BLaER1 treated with 17β-estradiol and CSF1 and Interleukin-3, amounts not matched to agents 10 nM and 100 nM (cell line): ENCODE data around the gene PLA2G4B.

Experiments
- H3K27ac ChIP-seq, 11 experiments: shearing (Covaris generic); formaldehyde crosslinking; 2 replicates each; pipeline ENCODE4 v1.8.1; 2022
- H3K27me3 ChIP-seq, 11 experiments: shearing (Covaris generic); formaldehyde crosslinking; 2 replicates each; pipeline ENCODE4 v1.8.1; 2022
- H3K36me3 ChIP-seq, 11 experiments: shearing (Covaris generic); formaldehyde crosslinking; 2 replicates each; pipeline ENCODE4 v1.8.1; 2022
- H3K4me1 ChIP-seq, 10 experiments: shearing (Covaris generic); formaldehyde crosslinking; 2 replicates each; pipeline ENCODE4 v1.8.1; 2022
- H3K4me2 ChIP-seq, 11 experiments: shearing (Covaris generic); formaldehyde crosslinking; 2 replicates each; pipeline ENCODE4 v1.8.1; 2022
- H3K4me3 ChIP-seq, 10 experiments: shearing (Covaris generic); formaldehyde crosslinking; 2 replicates each; pipeline ENCODE4 v1.8.1; 2022
- H3K9ac ChIP-seq, 11 experiments: shearing (Covaris generic); formaldehyde crosslinking; 2 replicates each; pipeline ENCODE4 v1.8.1; 2022
- H3K9me3 ChIP-seq, 11 experiments: shearing (Covaris generic); formaldehyde crosslinking; replicated peaks in 1 of 11; 2 replicates each; pipeline ENCODE4 v1.8.1; 2022
- H4K20me1 ChIP-seq, 11 experiments: shearing (Covaris generic); formaldehyde crosslinking; 2 replicates each; pipeline ENCODE4 v1.8.1; 2022
- Cebpa-rat ChIP-seq, 11 experiments: shearing (Covaris generic); IDR thresholded peaks; 2 replicates each; pipeline ENCODE4 v1.8.1; 2022

Gene PLA2G4B

GRCh38 chr15:41851755-41852370, 13.2 kb downstream of the PLA2G4B start:
- Histone ChIP-seq H4K20me1 (peaks cover 0 to 82% (median 0%) of the 10 kb centered on the region in 11 experiments; a peak in 4 of 22 replicates), H3K4me3 (no peak overlapping the region), H3K4me1 (peaks cover 0 to 35% (median 31%) of the 10 kb centered on the region in 10 experiments; a peak in 18 of 20 replicates), H3K27me3 (peaks cover 3 to 10% (median 7%) of the 10 kb centered on the region in 11 experiments; a peak in 13 of 22 replicates), H3K27ac (no peak overlapping the region), H3K4me2 (peak overlapping the region in 1 of 11 experiments; percentile 10; a peak in 1 of 22 replicates), H3K36me3 (peaks cover 8 to 25% (median 19%) of the 10 kb centered on the region in 11 experiments; a peak in 21 of 22 replicates), H3K9me3 (no peaks in the 10 kb centered on the region), H3K9ac (no peak overlapping the region)
- TF ChIP-seq Cebpa-rat (IDR thresholded peaks at IDR 0.05): no peak

GRCh38 chr15:41852736-41853590, 14.3 kb downstream of the PLA2G4B start:
- Histone ChIP-seq H3K9ac (no peak overlapping the region), H3K4me1 (peaks cover 0 to 35% (median 31%) of the 10 kb centered on the region in 10 experiments; a peak in 18 of 20 replicates), H3K4me3 (no peak overlapping the region), H3K36me3 (peaks cover 0 to 14% (median 8%) of the 10 kb centered on the region in 11 experiments; a peak in 15 of 22 replicates), H3K27me3 (peaks cover 3 to 10% (median 7%) of the 10 kb centered on the region in 11 experiments; a peak in 13 of 22 replicates), H3K27ac (no peak overlapping the region; a peak in 1 of 22 replicates), H3K4me2 (no peak overlapping the region), H4K20me1 (peaks cover 0 to 75% (median 0%) of the 10 kb centered on the region in 11 experiments; a peak in 4 of 22 replicates), H3K9me3 (no peaks in the 10 kb centered on the region)
- no peak for TF ChIP-seq Cebpa-rat (IDR thresholded peaks at IDR 0.05)

GRCh38 chr15:41853831-41854230, 15.2 kb downstream of the PLA2G4B start:
- Histone ChIP-seq H3K27me3 (peaks cover 3 to 10% (median 7%) of the 10 kb centered on the region in 11 experiments; a peak in 13 of 22 replicates), H3K27ac (no peak overlapping the region), H3K36me3 (peaks cover 0 to 5% (median 0%) of the 10 kb centered on the region in 11 experiments; a peak in 4 of 22 replicates), H3K9ac (no peak overlapping the region), H3K4me2 (no peak overlapping the region), H4K20me1 (peaks cover 0 to 66% (median 0%) of the 10 kb centered on the region in 11 experiments; a peak in 4 of 22 replicates), H3K4me3 (no peak overlapping the region), H3K4me1 (peaks cover 0 to 40% (median 31%) of the 10 kb centered on the region in 10 experiments; a peak in 18 of 20 replicates), H3K9me3 (no peaks in the 10 kb centered on the region)
- no peak for TF ChIP-seq Cebpa-rat (IDR thresholded peaks at IDR 0.05)

- no peak overlapping the region for H3K9ac ChIP-seq
- TF ChIP-seq Cebpa-rat (IDR thresholded peaks at IDR 0.05): no peak
- peaks cover 0 to 60% (median 0%) of the 10 kb centered on the region in 11 experiments; a peak in 4 of 22 replicates for H4K20me1 ChIP-seq
- H3K9me3 ChIP-seq: no peaks in the 10 kb centered on the region
- no peak overlapping the region for H3K4me3 ChIP-seq
- H3K36me3 ChIP-seq: no peaks in the 10 kb centered on the region
- peaks cover 1 to 44% (median 32%) of the 10 kb centered on the region in 10 experiments for H3K4me1 ChIP-seq
- H3K27ac ChIP-seq: no peak overlapping the region
- H3K4me2 ChIP-seq: no peak overlapping the region
- peaks cover 3 to 10% (median 7%) of the 10 kb centered on the region in 11 experiments; a peak in 13 of 22 replicates for H3K27me3 ChIP-seq
Measured at GRCh38 chr15:41854443-41854842, 15.8 kb downstream of the PLA2G4B start.

- peaks cover 0 to 51% (median 0%) of the 10 kb centered on the region in 11 experiments; a peak in 3 of 22 replicates for H4K20me1 ChIP-seq
- peak overlapping the region in 7 of 11 experiments; percentile 15 to 54 (median 26); a peak in 9 of 22 replicates for H3K4me2 ChIP-seq
- H3K27me3 ChIP-seq: peaks cover 3 to 9% (median 7%) of the 10 kb centered on the region in 11 experiments; a peak in 13 of 22 replicates
- H3K4me3 ChIP-seq: no peak overlapping the region
- peaks cover 11 to 47% (median 37%) of the 10 kb centered on the region in 10 experiments for H3K4me1 ChIP-seq
- H3K9ac ChIP-seq: peak overlapping the region in 1 of 11 experiments; percentile 16; a peak in 1 of 22 replicates
- no peak overlapping the region for H3K27ac ChIP-seq
- no peak for TF ChIP-seq Cebpa-rat (IDR thresholded peaks at IDR 0.05)
- no peaks in the 10 kb centered on the region for H3K36me3 ChIP-seq
- no peaks in the 10 kb centered on the region for H3K9me3 ChIP-seq
Measured at GRCh38 chr15:41855261-41855961, 16.8 kb downstream of the PLA2G4B start.

GRCh38 chr15:41856262-41856661, 17.6 kb downstream of the PLA2G4B start:
- Histone ChIP-seq H3K4me2 (peak overlapping the region in 3 of 11 experiments; percentile 3 to 37 (median 10); a peak in 2 of 22 replicates), H3K4me1 (peaks cover 12 to 47% (median 35%) of the 10 kb centered on the region in 10 experiments), H3K27me3 (peaks cover 0 to under 1% (median 0%) of the 10 kb centered on the region in 11 experiments; a peak in 5 of 22 replicates)

GRCh38 chr15:41856716-41857115, 18.1 kb downstream of the PLA2G4B start:
- peaks cover 12 to 51% (median 38%) of the 10 kb centered on the region in 10 experiments for H3K4me1 ChIP-seq
- no peak overlapping the region for H3K9ac ChIP-seq
- TF ChIP-seq Cebpa-rat (IDR thresholded peaks at IDR 0.05): no peak
- H3K27ac ChIP-seq: no peak overlapping the region
- no peaks in the 10 kb centered on the region for H3K27me3 ChIP-seq
- no peak overlapping the region; a peak in 1 of 22 replicates for H3K4me2 ChIP-seq
- no peaks in the 10 kb centered on the region for H3K36me3 ChIP-seq
- H3K4me3 ChIP-seq: no peak overlapping the region
- H3K9me3 ChIP-seq: no peaks in the 10 kb centered on the region
- H4K20me1 ChIP-seq: peaks cover 0 to 39% (median 0%) of the 10 kb centered on the region in 11 experiments; a peak in 3 of 22 replicates

More at GRCh38 chr15:41856262-41856661, 17.6 kb downstream of the PLA2G4B start:
- H3K27ac ChIP-seq: no peak overlapping the region
- no peak for TF ChIP-seq Cebpa-rat (IDR thresholded peaks at IDR 0.05)
- no peaks in the 10 kb centered on the region for H3K9me3 ChIP-seq
- H3K9ac ChIP-seq: no peak overlapping the region
- peaks cover 0 to 42% (median 0%) of the 10 kb centered on the region in 11 experiments; a peak in 3 of 22 replicates for H4K20me1 ChIP-seq
- no peaks in the 10 kb centered on the region for H3K36me3 ChIP-seq
- no peak overlapping the region for H3K4me3 ChIP-seq

- Histone ChIP-seq H3K9me3 (no peaks in the 10 kb centered on the region), H3K36me3 (no peaks in the 10 kb centered on the region), H3K4me3 (no peak overlapping the region), H3K27me3 (no peaks in the 10 kb centered on the region), H4K20me1 (peaks cover 0 to 33% (median 0%) of the 10 kb centered on the region in 11 experiments; a peak in 3 of 22 replicates), H3K9ac (no peak overlapping the region), H3K4me1 (peaks cover 12 to 57% (median 44%) of the 10 kb centered on the region in 10 experiments), H3K4me2 (no peak overlapping the region), H3K27ac (no peak overlapping the region)
- TF ChIP-seq Cebpa-rat (IDR thresholded peaks at IDR 0.05): no peak
Measured at GRCh38 chr15:41857316-41857715, 18.7 kb downstream of the PLA2G4B start.
